Measurements from ENCODE around the gene MRPS18A. TPM values are rescaled to one million over a fixed set of nuclear protein-coding genes. Genes with fewer than 3 reads are reported as not detected.

The MRPS18A gene
- total and polyA plus RNA-seq, 9 of the 15 experiments (the other 6 are each of a cell fraction or from before 2014, with no cell fraction given) = 87.5 to 243 (median 125) TPM

DNA sequence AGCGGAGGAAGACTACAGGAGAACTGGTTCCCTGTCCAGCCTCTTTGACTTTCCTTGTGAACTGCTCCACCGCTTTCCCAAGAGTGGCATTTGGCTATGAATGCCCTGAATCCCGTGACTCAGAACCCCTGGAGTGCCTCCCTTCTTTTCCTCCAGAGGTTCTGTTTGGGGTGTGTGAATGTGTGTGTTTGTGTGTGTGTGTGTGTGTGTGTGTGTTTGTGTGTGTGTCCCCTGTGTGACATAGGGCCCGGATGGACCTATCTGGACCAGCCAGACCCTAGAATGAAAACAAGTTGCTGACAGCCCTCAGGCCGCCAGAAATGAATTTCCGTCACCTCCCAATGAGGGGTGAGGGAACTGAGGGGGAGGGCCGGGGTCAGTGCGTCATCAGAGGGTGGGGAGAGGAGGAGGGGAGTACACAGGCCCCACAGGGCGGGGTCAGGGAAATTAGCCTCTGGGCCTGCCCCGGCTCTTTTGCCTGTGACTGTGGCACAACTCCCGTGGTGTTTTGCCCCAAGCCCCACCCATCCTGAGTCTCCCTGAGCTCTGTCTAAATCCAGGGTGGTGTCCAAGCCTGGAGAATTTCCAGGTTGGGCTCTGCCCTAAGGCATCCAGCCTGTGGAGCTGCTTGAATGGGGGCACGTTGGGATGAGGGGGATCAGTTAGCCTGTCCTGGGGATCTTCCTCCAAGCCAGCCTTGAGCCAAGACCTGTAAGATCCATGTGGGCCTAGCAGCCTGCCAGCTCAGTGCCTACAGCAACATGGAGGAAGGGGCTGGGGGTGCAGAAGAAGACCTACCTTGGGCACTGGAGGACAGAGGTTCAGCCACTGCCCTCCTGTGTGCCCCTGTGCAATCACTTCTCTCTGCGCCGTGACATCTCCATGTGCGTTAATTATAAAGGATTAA, 15.2 kb upstream of the MRPS18A start (continued):
- TF ChIP-seq, protein P1, sequence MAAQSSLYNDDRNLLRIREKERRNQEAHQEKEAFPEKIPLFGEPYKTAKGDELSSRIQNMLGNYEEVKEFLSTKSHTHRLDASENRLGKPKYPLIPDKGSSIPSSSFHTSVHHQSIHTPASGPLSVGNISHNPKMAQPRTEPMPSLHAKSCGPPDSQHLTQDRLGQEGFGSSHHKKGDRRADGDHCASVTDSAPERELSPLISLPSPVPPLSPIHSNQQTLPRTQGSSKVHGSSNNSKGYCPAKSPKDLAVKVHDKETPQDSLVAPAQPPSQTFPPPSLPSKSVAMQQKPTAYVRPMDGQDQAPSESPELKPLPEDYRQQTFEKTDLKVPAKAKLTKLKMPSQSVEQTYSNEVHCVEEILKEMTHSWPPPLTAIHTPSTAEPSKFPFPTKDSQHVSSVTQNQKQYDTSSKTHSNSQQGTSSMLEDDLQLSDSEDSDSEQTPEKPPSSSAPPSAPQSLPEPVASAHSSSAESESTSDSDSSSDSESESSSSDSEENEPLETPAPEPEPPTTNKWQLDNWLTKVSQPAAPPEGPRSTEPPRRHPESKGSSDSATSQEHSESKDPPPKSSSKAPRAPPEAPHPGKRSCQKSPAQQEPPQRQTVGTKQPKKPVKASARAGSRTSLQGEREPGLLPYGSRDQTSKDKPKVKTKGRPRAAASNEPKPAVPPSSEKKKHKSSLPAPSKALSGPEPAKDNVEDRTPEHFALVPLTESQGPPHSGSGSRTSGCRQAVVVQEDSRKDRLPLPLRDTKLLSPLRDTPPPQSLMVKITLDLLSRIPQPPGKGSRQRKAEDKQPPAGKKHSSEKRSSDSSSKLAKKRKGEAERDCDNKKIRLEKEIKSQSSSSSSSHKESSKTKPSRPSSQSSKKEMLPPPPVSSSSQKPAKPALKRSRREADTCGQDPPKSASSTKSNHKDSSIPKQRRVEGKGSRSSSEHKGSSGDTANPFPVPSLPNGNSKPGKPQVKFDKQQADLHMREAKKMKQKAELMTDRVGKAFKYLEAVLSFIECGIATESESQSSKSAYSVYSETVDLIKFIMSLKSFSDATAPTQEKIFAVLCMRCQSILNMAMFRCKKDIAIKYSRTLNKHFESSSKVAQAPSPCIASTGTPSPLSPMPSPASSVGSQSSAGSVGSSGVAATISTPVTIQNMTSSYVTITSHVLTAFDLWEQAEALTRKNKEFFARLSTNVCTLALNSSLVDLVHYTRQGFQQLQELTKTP (IDR thresholded peaks at IDR 0.05; ENCODE audit: low read depth in 1 of 2, partially characterized antibody in 2 of 2) = peak; percentile 66 to 96
- TF ChIP-seq GABPB1 (CRISPR knock-in tag; IDR thresholded peaks at IDR 0.05) (peak; percentile 61), CHD1 (IDR thresholded peaks at IDR 0.05; ENCODE audit: low read length) (no peak), HDGF (IDR thresholded peaks at IDR 0.05) (peak; percentile 94), NFATC3 (IDR thresholded peaks at IDR 0.05) (peak; percentile 93), CHD4 (IDR thresholded peaks at IDR 0.05; ENCODE audit: insufficient read depth, insufficient replicate concordance, low read depth, low read length, poor library complexity, severe bottlenecking) (no peak), MTA1 (IDR thresholded peaks at IDR 0.05; ENCODE audit: borderline replicate concordance) (peak; percentile 92), TEAD4 (IDR thresholded peaks at IDR 0.05; ENCODE audit: low read length) (peak; percentile 63; the same call in 1 of the 2 replicates), TEAD4 (CRISPR knock-in tag; IDR thresholded peaks at IDR 0.05; ENCODE audit: borderline replicate concordance) (no peak), POLR3G (IDR thresholded peaks at IDR 0.05; ENCODE audit: extremely low read depth, insufficient read length, insufficient replicate concordance) (no peak), ZNF174 (CRISPR knock-in tag; IDR thresholded peaks at IDR 0.05) (no peak)
- TF ChIP-seq, protein P2, sequence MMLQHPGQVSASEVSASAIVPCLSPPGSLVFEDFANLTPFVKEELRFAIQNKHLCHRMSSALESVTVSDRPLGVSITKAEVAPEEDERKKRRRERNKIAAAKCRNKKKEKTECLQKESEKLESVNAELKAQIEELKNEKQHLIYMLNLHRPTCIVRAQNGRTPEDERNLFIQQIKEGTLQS (IDR thresholded peaks at IDR 0.05) = peak; percentile 93
- TF ChIP-seq, protein P2 (CRISPR knock-in tag; conservative IDR thresholded peaks at IDR 0.05) = no peak; the same call in 1 of the 2 replicates
- TF ChIP-seq, protein P3, sequence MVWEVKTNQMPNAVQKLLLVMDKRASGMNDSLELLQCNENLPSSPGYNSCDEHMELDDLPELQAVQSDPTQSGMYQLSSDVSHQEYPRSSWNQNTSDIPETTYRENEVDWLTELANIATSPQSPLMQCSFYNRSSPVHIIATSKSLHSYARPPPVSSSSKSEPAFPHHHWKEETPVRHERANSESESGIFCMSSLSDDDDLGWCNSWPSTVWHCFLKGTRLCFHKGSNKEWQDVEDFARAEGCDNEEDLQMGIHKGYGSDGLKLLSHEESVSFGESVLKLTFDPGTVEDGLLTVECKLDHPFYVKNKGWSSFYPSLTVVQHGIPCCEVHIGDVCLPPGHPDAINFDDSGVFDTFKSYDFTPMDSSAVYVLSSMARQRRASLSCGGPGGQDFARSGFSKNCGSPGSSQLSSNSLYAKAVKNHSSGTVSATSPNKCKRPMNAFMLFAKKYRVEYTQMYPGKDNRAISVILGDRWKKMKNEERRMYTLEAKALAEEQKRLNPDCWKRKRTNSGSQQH (CRISPR knock-in tag; IDR thresholded peaks at IDR 0.05) = peak; percentile 97
- TF ChIP-seq, protein P4, sequence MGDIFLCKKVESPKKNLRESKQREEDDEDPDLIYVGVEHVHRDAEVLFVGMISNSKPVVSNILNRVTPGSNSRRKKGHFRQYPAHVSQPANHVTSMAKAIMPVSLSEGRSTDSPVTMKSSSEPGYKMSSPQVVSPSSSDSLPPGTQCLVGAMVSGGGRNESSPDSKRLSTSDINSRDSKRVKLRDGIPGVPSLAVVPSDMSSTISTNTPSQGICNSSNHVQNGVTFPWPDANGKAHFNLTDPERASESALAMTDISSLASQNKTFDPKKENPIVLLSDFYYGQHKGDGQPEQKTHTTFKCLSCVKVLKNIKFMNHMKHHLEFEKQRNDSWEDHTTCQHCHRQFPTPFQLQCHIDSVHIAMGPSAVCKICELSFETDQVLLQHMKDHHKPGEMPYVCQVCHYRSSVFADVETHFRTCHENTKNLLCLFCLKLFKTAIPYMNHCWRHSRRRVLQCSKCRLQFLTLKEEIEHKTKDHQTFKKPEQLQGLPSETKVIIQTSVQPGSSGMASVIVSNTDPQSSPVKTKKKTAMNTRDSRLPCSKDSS (IDR thresholded peaks at IDR 0.05; ENCODE audit: low read depth, partially characterized antibody) = no peak
- TF ChIP-seq, protein P5, sequence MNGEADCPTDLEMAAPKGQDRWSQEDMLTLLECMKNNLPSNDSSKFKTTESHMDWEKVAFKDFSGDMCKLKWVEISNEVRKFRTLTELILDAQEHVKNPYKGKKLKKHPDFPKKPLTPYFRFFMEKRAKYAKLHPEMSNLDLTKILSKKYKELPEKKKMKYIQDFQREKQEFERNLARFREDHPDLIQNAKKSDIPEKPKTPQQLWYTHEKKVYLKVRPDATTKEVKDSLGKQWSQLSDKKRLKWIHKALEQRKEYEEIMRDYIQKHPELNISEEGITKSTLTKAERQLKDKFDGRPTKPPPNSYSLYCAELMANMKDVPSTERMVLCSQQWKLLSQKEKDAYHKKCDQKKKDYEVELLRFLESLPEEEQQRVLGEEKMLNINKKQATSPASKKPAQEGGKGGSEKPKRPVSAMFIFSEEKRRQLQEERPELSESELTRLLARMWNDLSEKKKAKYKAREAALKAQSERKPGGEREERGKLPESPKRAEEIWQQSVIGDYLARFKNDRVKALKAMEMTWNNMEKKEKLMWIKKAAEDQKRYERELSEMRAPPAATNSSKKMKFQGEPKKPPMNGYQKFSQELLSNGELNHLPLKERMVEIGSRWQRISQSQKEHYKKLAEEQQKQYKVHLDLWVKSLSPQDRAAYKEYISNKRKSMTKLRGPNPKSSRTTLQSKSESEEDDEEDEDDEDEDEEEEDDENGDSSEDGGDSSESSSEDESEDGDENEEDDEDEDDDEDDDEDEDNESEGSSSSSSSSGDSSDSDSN (IDR thresholded peaks at IDR 0.05; ENCODE audit: borderline replicate concordance in 1 of 2, low read depth in 2 of 2, low read length in 2 of 2) = no peak
